GM23338 (cell line): ENCODE data around the gene NUP214. TPM values are rescaled to one million over a fixed set of nuclear protein-coding genes. Genes with fewer than 3 reads are reported as not detected.

Experiments used
- ATAC-seq: fragments of 200-7000 bp; cut with Tn5 transposase; 3 replicates; pipeline ENCODE4 v1.9.1; 2020
- DNase-seq: peaks from one replicate; pipeline ENCODE4 v3.0.0-alpha.2; 2015; ENCODE audit warnings: low spot score
- H2AFZ ChIP-seq: fragments of 200-600 bp; sonication (generic); 2 replicates; pipeline ENCODE4 v1.8.0; 2016; ENCODE audit warnings: antibody characterized with exemption, mild to moderate bottlenecking, moderate library complexity
- H3F3A ChIP-seq: fragments of 200-600 bp; sonication (generic); replicated peaks from 2 replicates; pipeline ENCODE4 v1.8.0; 2017; ENCODE audit warnings: antibody characterized with exemption, mixed run types, low read depth
- H3K27ac ChIP-seq: fragments of 200-600 bp; sonication (generic); 2 replicates; pipeline ENCODE4 v1.6.1; 2016; ENCODE audit warnings: low read depth
- H3K27me3 ChIP-seq: fragments of 200-600 bp; sonication (generic); 2 replicates; pipeline ENCODE4 v1.8.0; 2016; ENCODE audit warnings: mild to moderate bottlenecking, mixed run types, moderate library complexity; ENCODE audit not compliant: insufficient read depth
- H3K36me3 ChIP-seq: fragments of 200-600 bp; sonication (generic); 2 replicates; pipeline ENCODE4 v1.8.0; 2016; ENCODE audit warnings: mild to moderate bottlenecking; ENCODE audit not compliant: insufficient read depth
- H3K4me1 ChIP-seq: fragments of 200-600 bp; sonication (generic); 2 replicates; pipeline ENCODE4 v1.8.0; 2016; ENCODE audit warnings: mild to moderate bottlenecking, moderate library complexity; ENCODE audit not compliant: insufficient read depth
- H3K4me2 ChIP-seq: fragments of 200-600 bp; sonication (generic); 2 replicates; pipeline ENCODE4 v1.7.1; 2017; ENCODE audit warnings: mixed run types
- H3K4me3 ChIP-seq: fragments of 200-600 bp; sonication (generic); 2 replicates; pipeline ENCODE4 v1.6.1; 2016; ENCODE audit warnings: mixed run types
- H3K79me2 ChIP-seq: fragments of 200-600 bp; sonication (generic); replicated peaks from 2 replicates; pipeline ENCODE4 v1.8.0; 2017; ENCODE audit warnings: mild to moderate bottlenecking; ENCODE audit not compliant: insufficient read depth
- H3K9me2 ChIP-seq: fragments of 200-600 bp; sonication (generic); 2 replicates; pipeline ENCODE4 v1.8.0; 2017; ENCODE audit not compliant: insufficient read depth
- H4K20me1 ChIP-seq: fragments of 200-600 bp; sonication (generic); replicated peaks from 2 replicates; pipeline ENCODE4 v1.8.0; 2017; ENCODE audit warnings: mild to moderate bottlenecking; ENCODE audit not compliant: insufficient read depth
- H3K27ac Mint-ChIP-seq: 2 replicates; pipeline ENCODE4 v1.8.0; 2020; ENCODE audit warnings: inconsistent platforms, mild to moderate bottlenecking, moderate library complexity, mixed read lengths
- H3K27me3 Mint-ChIP-seq: 3 replicates; pipeline ENCODE4 v1.8.0; 2022; ENCODE audit warnings: low read depth, mild to moderate bottlenecking, moderate library complexity, mixed read lengths, inconsistent platforms; ENCODE audit not compliant: insufficient read depth, poor library complexity
- H3K36me3 Mint-ChIP-seq: 3 replicates; pipeline ENCODE4 v1.8.0; 2021; ENCODE audit warnings: low read depth, mild to moderate bottlenecking, inconsistent platforms, moderate library complexity, mixed read lengths
- H3K4me1 Mint-ChIP-seq: 3 replicates; pipeline ENCODE4 v1.8.0; 2020; ENCODE audit warnings: mild to moderate bottlenecking, inconsistent platforms, mixed read lengths
- H3K4me3 Mint-ChIP-seq: 3 replicates; pipeline ENCODE4 v1.8.0; 2021; ENCODE audit warnings: moderate library complexity, mild to moderate bottlenecking, inconsistent platforms, mixed read lengths
- H3K9me3 Mint-ChIP-seq: 3 replicates; pipeline ENCODE4 v1.8.0; 2020; ENCODE audit warnings: moderate library complexity, mild to moderate bottlenecking, inconsistent platforms, mixed read lengths
- EZH2phosphoT487 ChIP-seq: fragments of 200-600 bp; sonication (generic); IDR thresholded peaks from one replicate; pipeline ENCODE4 v1.8.1; 2018; ENCODE audit warnings: antibody characterized with exemption; ENCODE audit not compliant: unreplicated experiment
- JUNB ChIP-seq: IDR thresholded peaks from one replicate; pipeline ENCODE4 v1.6.1; 2016; ENCODE audit warnings: antibody characterized with exemption; ENCODE audit not compliant: unreplicated experiment
- polyA plus RNA-seq: library from polyadenylated mRNA; unstranded; fragments of >200 nt; fragmentation: Nextera tagmentation; extraction: Ambion mirVana; gene quantifications from 2 replicates; pipeline ENCODE4 v1.2.1, GENCODE V29; 2016
- total RNA-seq: library from RNA; depleted of rRNA; stranded (reverse); fragments of >200 nt; shearing (Covaris generic); gene quantifications from 2 replicates; pipeline ENCODE4 v1.2.3, GENCODE V29; 2014
- TF ChIP-seq, protein P1 (sequence below): fragments of 250-450 bp; sonication (Bioruptor Pico); IDR thresholded peaks from 2 replicates; pipeline ENCODE4 v1.5.0; 2020; ENCODE audit warnings: mild to moderate bottlenecking, moderate library complexity
- TF ChIP-seq, protein P2 (sequence below): IDR thresholded peaks from one replicate; pipeline ENCODE4 v1.6.1; 2018; ENCODE audit warnings: antibody characterized with exemption; ENCODE audit not compliant: unreplicated experiment
- TF ChIP-seq, protein P3 (sequence below): IDR thresholded peaks from 2 replicates; pipeline ENCODE4 v1.6.1; 2016; ENCODE audit warnings: antibody characterized with exemption

Gene NUP214
- total and polyA plus RNA-seq, 2 experiments from 2014 or later, result 36.0 to 57.0 TPM

DNA sequence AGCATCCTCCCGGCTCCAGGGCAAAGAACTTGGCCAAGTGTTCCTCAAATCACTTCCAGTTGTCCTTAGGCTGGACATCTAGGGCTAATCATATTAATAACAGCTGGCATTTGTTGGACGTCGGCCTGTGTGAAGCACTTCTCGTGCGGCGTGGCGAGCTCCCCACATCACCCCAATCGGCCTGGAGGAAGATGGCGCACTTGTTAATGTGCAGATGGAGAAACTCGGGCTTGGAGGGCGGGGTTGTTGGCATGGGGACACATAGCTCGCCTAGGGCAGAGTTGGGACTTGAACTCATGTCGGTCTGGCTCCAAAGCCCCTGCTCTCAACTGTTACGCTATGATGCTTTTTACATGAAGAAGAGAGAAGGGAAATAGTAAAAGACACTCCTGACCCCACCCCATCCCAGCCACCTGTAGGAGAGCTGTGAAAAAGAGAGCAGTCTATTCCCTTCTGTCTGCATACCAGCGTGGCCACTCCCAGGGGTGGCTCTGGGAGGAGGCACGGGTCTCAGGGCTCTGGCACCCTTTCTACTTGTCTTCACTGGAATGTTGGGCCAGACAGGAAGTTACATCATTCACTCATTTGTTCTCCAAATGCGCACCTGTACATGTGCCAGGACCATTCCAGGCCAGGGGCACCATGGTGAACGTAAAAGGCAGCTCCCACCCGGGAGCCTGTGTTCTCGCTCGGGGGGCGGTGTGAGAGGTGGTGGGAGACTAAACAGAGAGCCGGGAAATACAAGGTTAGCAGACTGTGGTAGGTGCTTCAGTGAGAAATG is 12.8 kb upstream of the NUP214 start (continued):
- TF ChIP-seq, protein P1, sequence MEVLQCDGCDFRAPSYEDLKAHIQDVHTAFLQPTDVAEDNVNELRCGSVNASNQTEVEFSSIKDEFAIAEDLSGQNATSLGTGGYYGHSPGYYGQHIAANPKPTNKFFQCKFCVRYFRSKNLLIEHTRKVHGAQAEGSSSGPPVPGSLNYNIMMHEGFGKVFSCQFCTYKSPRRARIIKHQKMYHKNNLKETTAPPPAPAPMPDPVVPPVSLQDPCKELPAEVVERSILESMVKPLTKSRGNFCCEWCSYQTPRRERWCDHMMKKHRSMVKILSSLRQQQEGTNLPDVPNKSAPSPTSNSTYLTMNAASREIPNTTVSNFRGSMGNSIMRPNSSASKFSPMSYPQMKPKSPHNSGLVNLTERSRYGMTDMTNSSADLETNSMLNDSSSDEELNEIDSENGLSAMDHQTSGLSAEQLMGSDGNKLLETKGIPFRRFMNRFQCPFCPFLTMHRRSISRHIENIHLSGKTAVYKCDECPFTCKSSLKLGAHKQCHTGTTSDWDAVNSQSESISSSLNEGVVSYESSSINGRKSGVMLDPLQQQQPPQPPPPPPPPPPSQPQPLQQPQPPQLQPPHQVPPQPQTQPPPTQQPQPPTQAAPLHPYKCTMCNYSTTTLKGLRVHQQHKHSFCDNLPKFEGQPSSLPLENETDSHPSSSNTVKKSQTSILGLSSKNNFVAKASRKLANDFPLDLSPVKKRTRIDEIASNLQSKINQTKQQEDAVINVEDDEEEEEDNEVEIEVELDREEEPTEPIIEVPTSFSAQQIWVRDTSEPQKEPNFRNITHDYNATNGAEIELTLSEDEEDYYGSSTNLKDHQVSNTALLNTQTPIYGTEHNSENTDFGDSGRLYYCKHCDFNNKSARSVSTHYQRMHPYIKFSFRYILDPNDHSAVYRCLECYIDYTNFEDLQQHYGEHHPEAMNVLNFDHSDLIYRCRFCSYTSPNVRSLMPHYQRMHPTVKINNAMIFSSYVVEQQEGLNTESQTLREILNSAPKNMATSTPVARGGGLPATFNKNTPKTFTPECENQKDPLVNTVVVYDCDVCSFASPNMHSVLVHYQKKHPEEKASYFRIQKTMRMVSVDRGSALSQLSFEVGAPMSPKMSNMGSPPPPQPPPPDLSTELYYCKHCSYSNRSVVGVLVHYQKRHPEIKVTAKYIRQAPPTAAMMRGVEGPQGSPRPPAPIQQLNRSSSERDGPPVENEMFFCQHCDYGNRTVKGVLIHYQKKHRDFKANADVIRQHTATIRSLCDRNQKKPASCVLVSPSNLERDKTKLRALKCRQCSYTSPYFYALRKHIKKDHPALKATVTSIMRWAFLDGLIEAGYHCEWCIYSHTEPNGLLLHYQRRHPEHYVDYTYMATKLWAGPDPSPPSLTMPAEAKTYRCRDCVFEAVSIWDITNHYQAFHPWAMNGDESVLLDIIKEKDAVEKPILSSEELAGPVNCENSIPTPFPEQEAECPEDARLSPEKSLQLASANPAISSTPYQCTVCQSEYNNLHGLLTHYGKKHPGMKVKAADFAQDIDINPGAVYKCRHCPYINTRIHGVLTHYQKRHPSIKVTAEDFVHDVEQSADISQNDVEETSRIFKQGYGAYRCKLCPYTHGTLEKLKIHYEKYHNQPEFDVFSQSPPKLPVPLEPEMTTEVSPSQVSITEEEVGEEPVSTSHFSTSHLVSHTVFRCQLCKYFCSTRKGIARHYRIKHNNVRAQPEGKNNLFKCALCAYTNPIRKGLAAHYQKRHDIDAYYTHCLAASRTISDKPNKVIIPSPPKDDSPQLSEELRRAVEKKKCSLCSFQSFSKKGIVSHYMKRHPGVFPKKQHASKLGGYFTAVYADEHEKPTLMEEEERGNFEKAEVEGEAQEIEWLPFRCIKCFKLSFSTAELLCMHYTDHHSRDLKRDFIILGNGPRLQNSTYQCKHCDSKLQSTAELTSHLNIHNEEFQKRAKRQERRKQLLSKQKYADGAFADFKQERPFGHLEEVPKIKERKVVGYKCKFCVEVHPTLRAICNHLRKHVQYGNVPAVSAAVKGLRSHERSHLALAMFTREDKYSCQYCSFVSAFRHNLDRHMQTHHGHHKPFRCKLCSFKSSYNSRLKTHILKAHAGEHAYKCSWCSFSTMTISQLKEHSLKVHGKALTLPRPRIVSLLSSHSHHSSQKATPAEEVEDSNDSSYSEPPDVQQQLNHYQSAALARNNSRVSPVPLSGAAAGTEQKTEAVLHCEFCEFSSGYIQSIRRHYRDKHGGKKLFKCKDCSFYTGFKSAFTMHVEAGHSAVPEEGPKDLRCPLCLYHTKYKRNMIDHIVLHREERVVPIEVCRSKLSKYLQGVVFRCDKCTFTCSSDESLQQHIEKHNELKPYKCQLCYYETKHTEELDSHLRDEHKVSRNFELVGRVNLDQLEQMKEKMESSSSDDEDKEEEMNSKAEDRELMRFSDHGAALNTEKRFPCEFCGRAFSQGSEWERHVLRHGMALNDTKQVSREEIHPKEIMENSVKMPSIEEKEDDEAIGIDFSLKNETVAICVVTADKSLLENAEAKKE (CRISPR knock-in tag), result no peak
- TF ChIP-seq EZH2phosphoT487, result no peak
- no peak for TF ChIP-seq JUNB
- TF ChIP-seq, protein P2, sequence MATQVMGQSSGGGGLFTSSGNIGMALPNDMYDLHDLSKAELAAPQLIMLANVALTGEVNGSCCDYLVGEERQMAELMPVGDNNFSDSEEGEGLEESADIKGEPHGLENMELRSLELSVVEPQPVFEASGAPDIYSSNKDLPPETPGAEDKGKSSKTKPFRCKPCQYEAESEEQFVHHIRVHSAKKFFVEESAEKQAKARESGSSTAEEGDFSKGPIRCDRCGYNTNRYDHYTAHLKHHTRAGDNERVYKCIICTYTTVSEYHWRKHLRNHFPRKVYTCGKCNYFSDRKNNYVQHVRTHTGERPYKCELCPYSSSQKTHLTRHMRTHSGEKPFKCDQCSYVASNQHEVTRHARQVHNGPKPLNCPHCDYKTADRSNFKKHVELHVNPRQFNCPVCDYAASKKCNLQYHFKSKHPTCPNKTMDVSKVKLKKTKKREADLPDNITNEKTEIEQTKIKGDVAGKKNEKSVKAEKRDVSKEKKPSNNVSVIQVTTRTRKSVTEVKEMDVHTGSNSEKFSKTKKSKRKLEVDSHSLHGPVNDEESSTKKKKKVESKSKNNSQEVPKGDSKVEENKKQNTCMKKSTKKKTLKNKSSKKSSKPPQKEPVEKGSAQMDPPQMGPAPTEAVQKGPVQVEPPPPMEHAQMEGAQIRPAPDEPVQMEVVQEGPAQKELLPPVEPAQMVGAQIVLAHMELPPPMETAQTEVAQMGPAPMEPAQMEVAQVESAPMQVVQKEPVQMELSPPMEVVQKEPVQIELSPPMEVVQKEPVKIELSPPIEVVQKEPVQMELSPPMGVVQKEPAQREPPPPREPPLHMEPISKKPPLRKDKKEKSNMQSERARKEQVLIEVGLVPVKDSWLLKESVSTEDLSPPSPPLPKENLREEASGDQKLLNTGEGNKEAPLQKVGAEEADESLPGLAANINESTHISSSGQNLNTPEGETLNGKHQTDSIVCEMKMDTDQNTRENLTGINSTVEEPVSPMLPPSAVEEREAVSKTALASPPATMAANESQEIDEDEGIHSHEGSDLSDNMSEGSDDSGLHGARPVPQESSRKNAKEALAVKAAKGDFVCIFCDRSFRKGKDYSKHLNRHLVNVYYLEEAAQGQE, result no peak

DNA sequence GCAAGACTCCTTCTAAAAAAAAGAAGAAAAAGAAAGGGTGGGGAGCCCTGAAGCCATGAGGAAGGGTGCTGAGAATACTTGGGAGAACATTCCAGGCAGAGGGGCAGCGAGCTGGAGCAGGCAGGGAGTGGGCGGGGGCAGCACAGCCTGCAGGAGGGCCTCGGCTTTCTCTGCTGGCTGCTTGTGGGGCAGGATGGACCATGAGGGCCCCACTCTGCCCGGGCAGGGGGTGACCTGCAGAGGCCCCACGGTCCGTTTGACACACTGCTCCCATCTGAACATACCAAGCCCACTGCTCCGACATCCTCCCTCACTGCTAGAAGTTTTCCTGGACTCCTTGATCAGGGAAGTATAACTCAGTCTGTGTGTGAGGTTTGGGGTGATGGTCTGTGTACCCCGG is 11.7 kb upstream of the NUP214 start:
- Histone ChIP-seq H2AFZ (no peak overlapping the region), H3K27me3 (no peaks in the 10 kb centered on the region), H3K4me3 (no peak overlapping the region), H3K79me2 (no peaks in the 10 kb centered on the region), H3K9me2 (no peaks in the 10 kb centered on the region), H3K36me3 (peaks cover 31% of the 10 kb centered on the region), H4K20me1 (peaks cover under 1% of the 10 kb centered on the region; the same call in 1 of the 2 replicates), H3K4me1 (peaks cover 7% of the 10 kb centered on the region), H3K27ac (no peak overlapping the region), H3K4me2 (no peak overlapping the region), H3F3A (0 out of 2 replicates have a peak, but pooled peaks cover 3% of the 10 kb centered on the region)
- Mint-ChIP-seq H3K27ac (peak overlapping the region; percentile 80; the same call in 1 of the 2 replicates), H3K4me1 (peaks cover 22% of the 10 kb centered on the region), H3K4me3 (no peak overlapping the region), H3K36me3 (peaks cover 83% of the 10 kb centered on the region), H3K9me3 (no peaks in the 10 kb centered on the region), H3K27me3 (peaks cover 20% of the 10 kb centered on the region)
- ATAC-seq, result no peak
- DNase-seq, result no peak
- TF ChIP-seq, protein P3, sequence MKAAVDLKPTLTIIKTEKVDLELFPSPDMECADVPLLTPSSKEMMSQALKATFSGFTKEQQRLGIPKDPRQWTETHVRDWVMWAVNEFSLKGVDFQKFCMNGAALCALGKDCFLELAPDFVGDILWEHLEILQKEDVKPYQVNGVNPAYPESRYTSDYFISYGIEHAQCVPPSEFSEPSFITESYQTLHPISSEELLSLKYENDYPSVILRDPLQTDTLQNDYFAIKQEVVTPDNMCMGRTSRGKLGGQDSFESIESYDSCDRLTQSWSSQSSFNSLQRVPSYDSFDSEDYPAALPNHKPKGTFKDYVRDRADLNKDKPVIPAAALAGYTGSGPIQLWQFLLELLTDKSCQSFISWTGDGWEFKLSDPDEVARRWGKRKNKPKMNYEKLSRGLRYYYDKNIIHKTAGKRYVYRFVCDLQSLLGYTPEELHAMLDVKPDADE, result no peak
